SJCRH30 (cell line): ENCODE data around the gene METTL5. TPM values are rescaled to one million over a fixed set of nuclear protein-coding genes. Genes with fewer than 3 reads are reported as not detected.
"Not testable (repeated sequence)": the region's sequence is repeated elsewhere in the genome, so short reads cannot be mapped to it uniquely, and the experiment has no call there.

Experiments used
- DNase-seq, 2 experiments: peaks; one replicate each; pipeline ENCODE4 v3.0.0-alpha.2; 2015 to 2020
- H3K27ac ChIP-seq: fragments of 250-450 bp; sonication (Bioruptor Pico); 2 replicates; pipeline ENCODE4 v1.5.1; 2020; ENCODE audit warnings: mild to moderate bottlenecking, moderate library complexity
- H3K27me3 ChIP-seq: fragments of 250-450 bp; sonication (Bioruptor Pico); 2 replicates; pipeline ENCODE4 v1.5.1; 2020; ENCODE audit warnings: mild to moderate bottlenecking, moderate library complexity
- H3K36me3 ChIP-seq: fragments of 250-450 bp; sonication (Bioruptor Pico); 2 replicates; pipeline ENCODE4 v1.5.1; 2020; ENCODE audit warnings: mild to moderate bottlenecking, moderate library complexity
- H3K4me1 ChIP-seq: fragments of 250-450 bp; sonication (Bioruptor Pico); 2 replicates; pipeline ENCODE4 v1.5.1; 2020; ENCODE audit warnings: mild to moderate bottlenecking, moderate library complexity
- H3K4me3 ChIP-seq: fragments of 250-450 bp; sonication (Bioruptor Pico); 2 replicates; pipeline ENCODE4 v1.5.1; 2020; ENCODE audit warnings: mild to moderate bottlenecking, moderate library complexity
- H3K9me3 ChIP-seq: fragments of 250-450 bp; sonication (Bioruptor Pico); replicated peaks from 2 replicates; pipeline ENCODE4 v1.5.1; 2020; ENCODE audit warnings: mild to moderate bottlenecking, moderate library complexity
- total RNA-seq: library from RNA; depleted of rRNA; stranded (reverse); fragments of >200 nt; shearing (Covaris generic); gene quantifications from 2 replicates; pipeline ENCODE4 v1.2.3, GENCODE V29; 2014

Gene METTL5
- total RNA-seq, 1 experiment from 2014 or later = 40.5 TPM

GRCh38 chr2:169845016-169845415 lies 20.3 kb upstream of the METTL5 start:
- H3K9me3 ChIP-seq = no peaks in the 10 kb centered on the region
- no peak overlapping the region for H3K4me3 ChIP-seq
- peaks cover 10% of the 10 kb centered on the region for H3K36me3 ChIP-seq
- H3K27me3 ChIP-seq = no peaks in the 10 kb centered on the region
- no peak overlapping the region for H3K27ac ChIP-seq
- no peaks in the 10 kb centered on the region for H3K4me1 ChIP-seq
- DNase-seq = no peak

GRCh38 chr2:169841625-169842024 lies 16.9 kb upstream of the METTL5 start:
- H3K36me3 ChIP-seq = peaks cover 12% of the 10 kb centered on the region
- not testable (repeated sequence) for DNase-seq, H3K4me3 ChIP-seq, H3K27ac ChIP-seq, H3K4me1 ChIP-seq, H3K9me3 ChIP-seq, H3K27me3 ChIP-seq

- no peak for DNase-seq
- Histone ChIP-seq H3K4me3 (no peak overlapping the region), H3K36me3 (peaks cover 10% of the 10 kb centered on the region), H3K4me1 (no peaks in the 10 kb centered on the region), H3K9me3 (no peaks in the 10 kb centered on the region; the same call in 1 of the 2 replicates), H3K27ac (no peak overlapping the region), H3K27me3 (no peaks in the 10 kb centered on the region)
Measured at GRCh38 chr2:169840747-169841142, 16.0 kb upstream of the METTL5 start.

- peaks cover 10% of the 10 kb centered on the region for H3K36me3 ChIP-seq
- no peaks in the 10 kb centered on the region for H3K27me3 ChIP-seq
- H3K9me3 ChIP-seq = no peaks in the 10 kb centered on the region; the same call in 1 of the 2 replicates
- no peak for DNase-seq
- H3K27ac ChIP-seq = no peak overlapping the region
- H3K4me1 ChIP-seq = no peaks in the 10 kb centered on the region
- no peak overlapping the region for H3K4me3 ChIP-seq
Measured at GRCh38 chr2:169839954-169840746, 15.4 kb upstream of the METTL5 start.

GRCh38 chr2:169838743-169839489 lies 14.2 kb upstream of the METTL5 start:
- Histone ChIP-seq H3K4me1 (no peaks in the 10 kb centered on the region), H3K27ac (no peak overlapping the region), H3K27me3 (no peaks in the 10 kb centered on the region), H3K9me3 (no peaks in the 10 kb centered on the region; the same call in 1 of the 2 replicates), H3K36me3 (peaks cover 10% of the 10 kb centered on the region), H3K4me3 (no peak overlapping the region)
- no peak for DNase-seq

GRCh38 chr2:169834401-169834800 lies 9.7 kb upstream of the METTL5 start:
- H3K27me3 ChIP-seq = no peaks in the 10 kb centered on the region
- H3K4me3 ChIP-seq = no peak overlapping the region
- DNase-seq = no peak
- H3K36me3 ChIP-seq = peaks cover 3% of the 10 kb centered on the region; the same call in 1 of the 2 replicates
- no peaks in the 10 kb centered on the region for H3K4me1 ChIP-seq
- no peaks in the 10 kb centered on the region; the same call in 1 of the 2 replicates for H3K9me3 ChIP-seq
- no peak overlapping the region for H3K27ac ChIP-seq

- no peaks in the 10 kb centered on the region for H3K36me3 ChIP-seq
- H3K27ac ChIP-seq = no peak overlapping the region
- H3K27me3 ChIP-seq = no peaks in the 10 kb centered on the region
- H3K4me1 ChIP-seq = 0 out of 2 replicates have a peak, but pooled peaks cover 4% of the 10 kb centered on the region
- H3K4me3 ChIP-seq = peak overlapping the region; percentile 91
- DNase-seq = peak; percentile 23 to 42
- H3K9me3 ChIP-seq = no peaks in the 10 kb centered on the region
Measured at GRCh38 chr2:169828141-169828811, 3.6 kb upstream of the METTL5 start.

- peak; percentile 92 to 93 for DNase-seq
- no peak within 1 kb of the TSS for H3K27ac ChIP-seq
- peak within 1 kb of the TSS; percentile 91 for H3K4me3 ChIP-seq
Measured at GRCh38 chr2:169827272-169828140, 2.8 kb upstream of the METTL5 start, which contains the start of gene UBR3. TSS of gene UBR3 (plus strand) at chr2:169827454. CDS start at chr2:169827508, 54 bp downstream.

GRCh38 chr2:169823996-169824372 lies 721 bp downstream of the METTL5 start:
- Histone ChIP-seq H3K36me3 (no peaks in the 10 kb centered on the region), H3K9me3 (no peaks in the 10 kb centered on the region), H3K27ac (no peak overlapping the region), H3K27me3 (no peaks in the 10 kb centered on the region), H3K4me1 (0 out of 2 replicates have a peak, but pooled peaks cover 4% of the 10 kb centered on the region), H3K4me3 (peak overlapping the region; percentile 84)
- no peak for DNase-seq

More at GRCh38 chr2:169827272-169828140, 2.8 kb upstream of the METTL5 start, which contains the start of gene UBR3:
- Histone ChIP-seq H3K4me1 (0 out of 2 replicates have a peak, but pooled peaks cover 4% of the 10 kb centered on the region), H3K9me3 (no peaks in the 10 kb centered on the region), H3K36me3 (no peaks in the 10 kb centered on the region), H3K27me3 (no peaks in the 10 kb centered on the region)

GRCh38 chr2:169822785-169823392 lies 1.8 kb downstream of the METTL5 start:
- no peaks in the 10 kb centered on the region for H3K36me3 ChIP-seq
- DNase-seq = no peak
- no peaks in the 10 kb centered on the region for H3K4me1 ChIP-seq
- H3K9me3 ChIP-seq = no peaks in the 10 kb centered on the region
- no peak overlapping the region for H3K4me3 ChIP-seq
- no peak overlapping the region for H3K27ac ChIP-seq
- no peaks in the 10 kb centered on the region for H3K27me3 ChIP-seq

- H3K4me3 ChIP-seq = no peak overlapping the region
- H3K27ac ChIP-seq = no peak overlapping the region
- no peaks in the 10 kb centered on the region for H3K4me1 ChIP-seq
- H3K27me3 ChIP-seq = no peaks in the 10 kb centered on the region
- no peaks in the 10 kb centered on the region for H3K9me3 ChIP-seq
- H3K36me3 ChIP-seq = peaks cover 4% of the 10 kb centered on the region
- no peak for DNase-seq
Measured at GRCh38 chr2:169822036-169822435, 2.7 kb downstream of the METTL5 start.

GRCh38 chr2:169820101-169820500 lies 4.6 kb downstream of the METTL5 start:
- H3K27ac ChIP-seq, H3K27me3 ChIP-seq, H3K4me3 ChIP-seq, H3K9me3 ChIP-seq, H3K4me1 ChIP-seq, DNase-seq: not testable (repeated sequence)
- H3K36me3 ChIP-seq = peaks cover 21% of the 10 kb centered on the region

GRCh38 chr2:169819106-169819505 lies 5.6 kb downstream of the METTL5 start:
- no peak for DNase-seq
- Histone ChIP-seq H3K27me3 (no peaks in the 10 kb centered on the region), H3K4me3 (no peak overlapping the region), H3K4me1 (no peaks in the 10 kb centered on the region), H3K36me3 (peaks cover 27% of the 10 kb centered on the region), H3K27ac (no peak overlapping the region), H3K9me3 (0 out of 2 replicates have a peak, but pooled peaks cover 3% of the 10 kb centered on the region)
